ENCODE measurements around the gene TRPM1. TPM values are rescaled to one million over a fixed set of nuclear protein-coding genes. Genes with fewer than 3 reads are reported as not detected.
"Not testable (repeated sequence)": the region's sequence is repeated elsewhere in the genome, so short reads cannot be mapped to it uniquely, and the experiment has no call there.

Gene TRPM1
- total RNA-seq, 1 donor from 2014 or later = 0.93 TPM

DNA sequence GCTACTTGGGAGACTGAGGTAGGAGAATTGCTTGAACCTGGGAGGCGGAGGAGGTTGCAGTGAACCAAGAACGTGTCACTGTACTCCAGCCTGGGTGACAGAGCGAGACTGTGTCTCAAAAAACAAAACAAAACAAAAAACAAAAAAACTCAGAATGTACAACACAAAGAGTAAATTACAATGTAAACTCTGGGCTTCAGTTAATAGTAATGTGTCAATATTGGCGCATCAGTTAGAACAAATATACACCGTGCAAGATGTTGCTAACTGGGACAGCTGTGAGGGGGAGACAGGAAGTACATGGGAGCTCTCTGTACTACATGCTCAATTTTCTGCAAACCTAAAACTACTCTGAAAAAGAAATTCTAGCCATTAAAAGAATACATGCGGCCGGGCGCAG lies 23.5 kb upstream of the TRPM1 start:
- no peak for DNase-seq (ENCODE audit: low spot score)

DNA sequence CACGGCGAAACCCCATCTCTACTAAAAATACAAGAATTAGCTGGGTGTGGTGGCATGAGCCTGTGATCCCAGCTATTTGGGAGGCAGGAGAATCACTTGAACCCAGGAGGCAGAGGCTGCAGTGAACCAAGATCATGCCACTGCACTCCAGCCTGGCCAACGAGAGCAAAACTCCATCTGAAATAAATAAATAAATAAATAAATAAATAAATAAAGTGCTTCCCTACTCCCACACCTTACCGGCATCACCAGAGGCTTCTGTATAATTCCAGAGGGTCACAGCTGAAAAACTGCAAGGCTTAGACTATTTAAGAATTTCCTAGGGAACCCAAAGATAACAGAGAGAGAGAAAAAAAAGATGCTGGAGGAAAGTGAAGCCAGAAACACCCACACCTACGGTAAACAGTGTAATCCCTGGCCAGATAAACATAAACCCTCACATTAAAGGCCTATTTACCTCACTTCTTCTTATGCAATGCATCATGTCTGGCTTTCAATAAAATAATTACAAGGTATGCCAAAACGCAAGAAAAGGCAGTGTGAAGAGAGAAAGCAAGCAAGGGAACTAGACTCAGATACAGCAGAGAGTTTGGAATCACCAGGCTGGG lies 15.0 kb upstream of the TRPM1 start:
- DNase-seq (ENCODE audit: low spot score) = no peak

DNA sequence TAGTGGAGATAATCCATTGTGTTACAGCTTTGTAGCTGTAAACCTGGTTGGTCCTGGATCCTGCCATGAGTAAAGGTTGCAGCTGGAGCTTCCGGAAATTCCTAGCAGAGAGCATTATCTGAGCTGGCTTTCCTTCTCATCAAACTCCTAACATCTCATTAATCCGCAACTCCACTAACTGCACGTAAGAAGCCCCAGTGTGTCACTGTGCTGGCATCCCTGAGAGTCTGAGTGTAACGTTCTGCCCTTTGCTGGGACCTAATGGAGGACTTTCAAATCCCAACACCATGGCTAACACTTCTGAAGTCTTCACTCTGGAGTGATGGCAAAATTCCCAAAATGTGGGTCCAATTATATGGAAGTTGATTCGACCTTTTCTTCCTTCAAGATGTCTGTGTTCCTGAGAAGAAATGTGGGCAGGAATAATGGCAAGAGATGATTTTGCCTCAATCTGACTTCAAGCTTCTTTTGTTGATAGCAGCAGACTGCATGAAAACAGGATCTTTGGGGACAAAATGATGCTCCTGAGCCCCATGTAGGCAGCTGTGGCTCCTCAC lies 9.6 kb upstream of the TRPM1 start:
- no peak for DNase-seq (ENCODE audit: low spot score)

DNA sequence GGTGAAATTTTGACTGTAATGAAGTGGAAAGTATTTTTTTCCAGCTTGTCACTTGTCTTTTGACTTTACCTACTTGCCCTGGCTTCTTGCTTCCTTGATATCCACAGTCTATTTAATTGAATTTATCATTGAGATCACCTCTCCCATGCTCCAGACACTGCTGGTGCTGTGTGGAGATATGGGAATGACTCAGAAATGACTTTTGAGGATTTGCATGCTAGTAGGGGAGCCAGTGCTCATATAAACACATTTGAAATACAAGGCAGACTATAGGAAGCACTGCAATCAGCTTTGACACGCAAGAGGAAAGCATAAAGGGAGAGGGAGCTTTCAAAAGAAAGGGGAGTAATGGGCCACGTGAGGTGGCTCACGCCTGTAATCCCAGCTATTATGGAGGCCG lies 7.3 kb upstream of the TRPM1 start:
- no peak for DNase-seq (ENCODE audit: low spot score)

DNA sequence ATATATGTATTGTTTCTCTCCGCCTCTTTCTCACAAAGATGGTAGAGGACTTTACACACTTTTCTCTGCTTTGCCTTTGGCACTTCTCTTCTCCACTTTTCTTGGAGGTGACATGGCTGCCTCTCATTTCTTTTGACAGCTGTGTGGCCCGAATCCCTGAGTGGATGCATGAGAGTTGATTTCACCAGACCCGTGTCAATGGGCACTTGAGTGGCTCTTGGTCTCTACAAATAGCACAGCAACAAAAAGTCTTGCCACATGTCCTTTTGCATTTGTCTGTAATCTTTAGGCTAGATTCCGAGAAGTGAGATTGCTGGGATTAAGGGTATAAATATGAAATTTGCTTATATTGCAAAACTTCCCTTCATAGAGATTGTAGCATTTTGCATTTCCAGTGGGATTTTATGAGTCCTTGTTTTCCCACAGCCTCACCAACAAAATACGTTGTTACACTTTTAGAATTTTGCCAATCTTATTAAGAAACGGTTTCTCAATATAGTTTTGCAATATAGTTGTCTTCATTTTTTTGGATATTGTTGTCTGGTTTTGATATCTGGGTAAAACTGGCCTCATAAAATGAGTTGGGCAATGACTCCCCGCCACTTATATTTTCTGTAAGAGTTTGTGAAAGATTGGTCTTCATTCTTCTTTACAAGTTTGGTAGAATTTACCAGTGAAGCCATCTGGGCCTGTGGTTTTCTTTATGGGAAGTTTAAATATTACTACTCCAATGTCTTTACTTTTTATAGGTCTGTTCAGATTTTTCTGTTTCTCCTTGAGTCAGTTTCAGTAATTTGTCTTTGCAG lies 5.2 kb upstream of the TRPM1 start:
- DNase-seq (ENCODE audit: low spot score) = no peak

DNA sequence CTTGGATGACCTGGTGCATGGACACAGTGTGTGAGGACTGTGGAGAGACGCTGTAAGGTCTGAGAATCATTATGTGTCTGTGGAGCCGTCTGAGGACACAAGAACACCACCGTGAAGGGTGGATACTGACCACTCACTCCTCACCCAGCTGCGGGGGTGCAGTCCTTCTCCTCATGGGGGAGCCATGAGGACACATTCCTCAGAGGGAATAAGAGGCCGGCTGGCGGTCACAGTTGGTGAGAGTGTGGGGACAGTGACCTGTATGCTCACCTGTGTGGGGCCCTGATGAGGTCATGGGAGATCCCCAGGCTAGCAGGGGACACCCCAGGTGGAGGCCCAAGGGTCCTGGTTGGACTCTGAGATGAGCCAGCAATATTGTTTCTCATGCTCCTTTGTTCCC lies 2.5 kb upstream of the TRPM1 start:
- DNase-seq (ENCODE audit: low spot score) = no peak

DNA sequence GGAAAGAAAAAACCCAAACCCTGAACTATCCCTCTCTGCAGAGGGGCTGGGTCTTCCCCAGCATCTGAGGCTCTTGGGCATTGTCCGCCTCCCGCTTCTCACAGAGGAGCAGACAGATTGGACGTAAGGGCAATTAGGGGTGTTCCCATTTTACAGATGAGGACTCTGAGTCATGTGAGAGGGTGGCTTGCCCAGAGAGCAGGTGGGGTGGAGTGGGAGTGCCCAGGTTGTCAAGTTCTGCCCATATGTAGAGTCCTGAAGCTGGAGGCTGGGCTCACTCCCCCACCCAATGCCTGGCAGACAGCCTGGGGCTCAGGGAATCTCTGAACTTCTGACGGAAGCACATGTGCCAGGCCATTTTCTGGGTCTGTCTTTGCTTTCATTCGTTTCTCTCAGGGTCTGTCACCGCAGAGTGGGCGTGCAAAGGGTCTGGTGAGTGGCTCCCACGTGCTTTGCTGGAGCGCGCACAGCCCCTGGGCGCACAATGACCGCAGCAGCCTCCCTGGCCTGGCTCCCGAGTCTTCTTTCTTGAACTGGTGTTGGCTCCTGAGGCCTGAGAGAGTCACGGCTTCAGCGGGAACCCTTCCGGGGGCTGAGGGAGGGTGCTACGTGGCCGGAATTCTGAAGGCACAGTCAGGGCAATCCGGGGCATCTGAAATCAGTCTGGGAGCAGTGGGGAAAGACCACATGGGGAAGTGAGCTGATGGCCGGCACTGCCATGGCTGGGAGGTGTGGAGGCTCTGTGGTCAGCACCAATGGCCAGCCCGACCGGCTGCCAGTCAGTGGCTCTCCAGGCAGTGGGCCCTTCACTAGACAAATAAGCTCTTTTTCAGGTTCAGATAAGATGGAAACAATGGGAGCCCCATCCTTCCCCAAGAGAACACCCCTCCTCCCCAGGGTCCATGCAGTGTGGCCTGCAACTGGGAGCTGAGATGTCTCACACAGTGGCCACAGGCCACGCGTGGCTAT lies 1.1 kb upstream of the TRPM1 start:
- DNase-seq (ENCODE audit: low spot score) = no peak

DNA sequence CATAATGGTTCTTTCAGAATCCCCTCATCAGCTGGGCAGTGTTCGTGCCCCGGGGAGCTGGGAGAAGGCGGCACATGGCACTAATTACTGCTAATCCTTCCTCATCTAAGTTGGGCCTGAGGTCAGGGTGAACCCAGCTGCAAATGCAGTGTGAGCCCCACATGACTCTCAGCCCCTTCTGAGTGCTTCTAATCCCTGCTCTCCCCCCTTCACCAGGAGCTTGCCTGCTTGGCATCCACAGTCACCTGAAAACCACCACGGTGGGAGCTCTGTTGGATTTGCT lies 455 bp upstream of the TRPM1 start:
- no peak for DNase-seq (ENCODE audit: low spot score)

DNA sequence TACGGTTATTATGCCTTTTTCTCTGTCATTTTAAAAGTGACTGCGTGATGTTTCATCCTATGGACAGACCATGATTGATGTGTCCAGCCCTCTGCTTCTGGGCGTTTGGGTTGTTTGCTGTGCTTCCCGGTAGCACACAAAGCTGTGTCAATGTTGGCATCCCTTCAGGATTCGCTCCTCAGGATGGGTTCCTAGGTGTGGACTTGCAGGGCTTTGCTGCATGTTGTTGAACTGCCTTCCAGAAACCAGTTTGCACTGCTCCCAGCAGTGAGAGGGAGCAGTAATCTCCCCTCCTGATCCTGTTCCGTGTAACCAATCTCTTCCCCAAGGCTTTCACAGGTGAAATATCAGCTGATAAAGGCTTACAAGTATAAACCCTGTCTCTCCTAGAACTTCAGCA lies 787 bp downstream of the TRPM1 start:
- no peak for DNase-seq (ENCODE audit: low spot score)

DNA sequence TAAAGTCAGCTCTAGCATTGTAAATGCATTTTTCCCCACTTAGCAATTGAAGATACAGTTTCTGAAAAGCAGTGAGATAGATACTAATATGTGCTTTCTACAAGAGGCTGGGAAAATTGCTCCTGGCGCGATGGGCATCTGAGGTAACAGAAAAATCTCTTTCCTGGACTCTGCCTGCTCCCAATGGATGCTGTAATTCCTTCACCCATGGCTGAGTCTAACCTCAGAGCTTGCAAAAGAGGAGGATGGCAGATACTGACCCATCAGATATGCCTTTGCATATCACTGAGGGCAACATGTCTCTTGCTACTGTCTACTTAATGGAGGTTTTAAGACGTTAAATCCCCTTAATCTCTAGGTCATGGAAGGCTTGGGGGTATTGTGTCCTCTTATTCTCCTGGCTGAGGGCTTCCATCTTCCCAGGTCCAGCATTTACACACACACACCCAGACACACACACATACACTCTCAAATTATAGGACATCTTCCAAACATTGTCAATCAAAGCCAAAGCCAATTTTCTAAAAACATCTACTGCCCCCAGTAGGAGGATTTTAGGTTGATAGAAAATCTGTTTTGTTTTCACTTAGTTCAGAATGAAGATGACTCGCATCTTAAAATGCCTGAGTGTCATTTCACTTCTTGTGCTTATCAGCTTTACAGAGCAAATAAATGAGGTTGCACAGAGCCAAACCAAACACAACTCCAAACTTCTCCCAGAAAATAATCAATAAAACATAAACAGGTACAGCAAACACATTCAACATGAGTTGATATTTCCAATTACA lies 2.4 kb downstream of the TRPM1 start:
- DNase-seq (ENCODE audit: low spot score) = no peak

DNA sequence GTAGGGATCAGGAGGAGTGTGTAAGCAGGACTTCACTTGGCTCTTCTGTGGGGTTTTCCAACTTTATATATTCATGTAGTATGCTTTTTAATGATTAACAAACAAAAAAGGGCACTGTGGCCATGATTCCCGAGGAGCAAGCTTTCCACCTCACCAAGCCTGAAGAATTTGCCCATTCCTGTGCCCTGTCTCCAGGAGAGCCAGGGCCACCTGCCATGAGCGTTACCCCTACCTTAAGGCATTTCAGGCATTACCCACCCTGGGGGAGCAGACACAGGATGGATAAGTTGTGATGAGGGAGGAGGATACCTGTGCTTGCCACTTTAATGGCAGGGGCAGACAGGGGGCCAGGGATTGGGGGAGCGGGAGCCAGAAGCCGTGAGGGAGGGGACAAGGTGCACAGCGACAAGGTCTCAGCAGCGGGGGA lies 3.0 kb downstream of the TRPM1 start:
- no peak for DNase-seq (ENCODE audit: low spot score)

DNA sequence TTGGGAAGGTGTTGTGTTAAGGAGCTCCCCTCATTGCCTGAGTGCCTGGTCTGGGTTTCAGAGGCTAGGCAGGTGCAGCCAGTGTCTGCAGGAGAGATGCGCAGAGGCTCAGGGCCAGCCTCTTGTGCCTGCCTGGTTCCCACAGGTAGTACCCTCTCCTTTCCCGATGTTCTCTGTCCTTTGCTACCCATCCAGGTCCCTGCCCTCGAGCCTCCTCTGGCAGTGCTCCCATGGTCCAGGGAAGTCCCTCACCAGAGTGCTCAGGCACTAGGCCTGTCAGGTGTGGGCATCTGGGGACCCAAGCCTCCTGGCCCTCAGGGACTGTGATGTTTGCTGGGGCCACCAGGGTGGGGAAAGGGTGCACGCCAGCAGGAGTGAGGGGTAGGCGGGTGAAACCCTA lies 5.0 kb downstream of the TRPM1 start:
- no peak for DNase-seq (ENCODE audit: low spot score)

DNA sequence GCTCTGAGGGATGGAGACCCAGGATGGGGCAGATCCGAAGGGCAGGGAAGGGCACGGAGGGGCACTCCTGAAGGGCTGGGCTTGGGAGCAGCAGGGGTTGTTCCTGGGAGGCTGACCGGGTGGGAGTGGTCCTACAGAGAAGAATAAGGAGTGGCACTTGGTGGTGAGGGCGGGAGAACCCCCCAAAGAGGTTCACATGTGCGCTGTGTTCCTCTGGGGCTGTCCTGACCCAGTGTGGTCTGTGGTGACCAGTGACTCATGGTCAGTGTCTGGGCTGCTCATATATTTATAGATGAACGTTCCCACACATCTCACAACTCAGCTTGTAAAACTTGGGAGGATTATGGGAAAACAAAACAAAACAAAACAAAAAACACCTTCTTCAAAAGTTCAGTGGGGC lies 10.0 kb downstream of the TRPM1 start:
- no peak for DNase-seq (ENCODE audit: low spot score)

DNA sequence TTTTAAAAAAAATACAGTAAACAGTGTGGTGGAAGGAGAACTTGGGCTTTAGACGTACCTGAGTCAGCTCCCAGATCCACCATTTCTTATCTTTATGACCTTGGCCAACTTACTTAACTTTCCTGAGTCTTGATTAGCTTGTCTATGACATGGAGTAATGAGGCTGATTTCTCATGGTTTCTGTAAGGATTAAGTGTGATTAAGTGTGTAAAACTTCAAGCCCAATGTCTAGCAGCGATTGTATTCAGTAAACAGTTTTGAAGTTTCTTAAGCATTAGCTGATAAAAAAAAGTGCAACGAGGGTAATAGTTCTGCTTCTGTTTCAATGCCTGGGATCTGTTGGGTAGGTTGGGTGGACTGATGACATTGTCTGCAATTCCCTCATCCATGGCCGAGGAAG lies 10.8 kb downstream of the TRPM1 start:
- DNase-seq (ENCODE audit: low spot score) = no peak

DNA sequence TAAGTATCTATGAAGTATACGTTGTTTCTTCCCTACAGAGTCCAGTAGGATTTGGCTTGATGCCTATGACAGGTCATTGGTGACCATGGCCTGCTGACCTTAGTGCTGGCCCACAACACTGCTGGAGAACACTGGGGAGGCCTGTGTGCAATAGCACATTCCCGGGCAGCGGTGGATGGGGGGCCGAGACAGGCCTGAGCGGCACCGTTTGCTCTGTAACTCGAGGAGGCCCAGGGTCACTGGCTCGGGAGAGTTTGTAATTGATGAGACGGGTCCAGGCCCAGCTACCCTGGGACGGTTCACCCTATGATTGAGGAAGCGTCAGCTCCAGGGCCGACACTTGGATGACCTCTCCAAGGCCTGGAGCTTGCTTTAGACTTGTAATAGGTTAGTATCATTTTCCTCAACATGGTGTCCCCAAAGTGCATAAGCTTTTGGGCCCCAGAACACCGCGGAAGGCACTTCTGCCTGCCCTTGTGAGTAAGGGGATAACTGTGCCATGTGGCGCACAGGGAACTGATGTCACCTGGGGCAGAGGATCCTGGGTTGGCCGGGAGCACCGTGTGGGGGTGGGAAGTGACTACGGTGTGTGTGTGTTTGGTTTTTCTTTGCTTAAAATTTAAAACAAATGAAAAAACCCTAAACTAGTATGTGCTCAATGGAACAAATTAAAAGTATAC lies 12.0 kb downstream of the TRPM1 start:
- no peak for DNase-seq (ENCODE audit: low spot score)

DNA sequence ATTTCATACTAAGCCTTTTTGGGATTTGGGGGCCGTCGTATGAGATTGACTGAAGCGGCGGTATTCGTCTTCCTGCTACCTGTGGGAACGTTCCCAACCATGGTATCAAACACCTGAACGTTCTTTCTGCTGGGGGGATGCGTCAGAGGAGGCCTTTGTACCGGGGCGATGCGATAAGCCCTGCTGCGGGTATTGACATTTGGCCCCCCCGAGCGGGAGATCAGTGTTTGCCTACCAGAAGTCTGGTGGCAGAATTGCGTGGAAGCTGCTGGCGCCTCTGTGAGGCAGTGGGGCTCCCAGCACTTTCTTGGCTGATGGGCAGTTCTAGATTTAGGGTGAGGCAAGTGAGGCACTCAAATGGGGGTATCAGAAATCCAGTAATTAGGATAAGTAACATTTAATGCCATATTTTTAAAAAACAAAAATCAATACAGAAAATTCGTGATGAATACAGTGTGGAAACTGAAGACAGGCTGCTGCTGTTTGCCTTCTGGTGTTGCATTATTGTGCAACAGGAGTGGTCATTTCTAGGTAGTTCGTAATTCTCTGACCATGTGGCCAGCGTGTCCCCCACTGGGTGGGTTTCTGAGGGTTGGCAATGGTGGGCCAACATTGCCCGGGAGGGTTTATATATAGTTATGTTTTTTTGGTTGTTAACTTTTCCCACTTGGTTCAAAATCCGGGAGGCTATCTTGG lies 12.7 kb downstream of the TRPM1 start:
- DNase-seq (ENCODE audit: low spot score) = no peak

DNA sequence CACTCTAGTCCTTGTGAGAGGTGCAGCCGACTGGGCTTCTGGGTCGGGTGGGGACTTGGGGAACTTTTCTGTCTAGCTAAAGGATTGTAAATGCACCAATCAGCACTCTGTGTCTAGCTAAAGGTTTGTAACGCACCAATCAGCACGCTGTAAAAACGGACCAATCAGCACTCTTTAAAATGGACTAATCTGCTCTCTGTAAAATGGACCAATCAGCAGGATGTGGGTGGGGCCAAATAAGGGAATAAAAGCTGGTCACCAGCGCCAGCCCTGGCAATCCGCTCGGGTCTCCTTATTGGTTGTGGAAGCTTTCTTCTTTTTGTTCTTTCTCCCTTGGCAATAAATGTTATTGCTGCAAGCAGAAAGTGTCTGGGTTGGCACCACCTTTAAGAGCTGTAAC lies 13.5 kb downstream of the TRPM1 start:
- DNase-seq (ENCODE audit: low spot score) = not testable (repeated sequence)

DNA sequence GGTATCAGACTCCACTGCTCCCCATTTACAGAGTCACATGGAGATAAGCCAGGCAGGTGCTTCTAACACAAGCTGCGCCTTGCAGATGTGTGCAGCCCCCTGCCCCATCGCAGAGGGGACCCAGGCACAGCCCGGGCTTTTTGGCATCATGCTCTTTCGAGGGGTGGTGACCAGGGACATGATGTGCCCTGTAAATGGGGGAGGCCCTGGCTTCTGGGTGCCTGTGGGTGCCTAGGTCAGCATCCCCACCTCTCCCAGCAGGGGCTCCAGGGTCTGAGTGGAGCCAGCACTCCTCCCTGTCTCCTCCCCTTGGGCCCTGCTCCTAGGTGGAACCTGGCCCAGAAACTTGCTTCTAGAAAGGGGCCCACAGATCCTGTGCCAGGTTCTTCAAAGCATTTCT lies 15.2 kb downstream of the TRPM1 start:
- no peak for DNase-seq (ENCODE audit: low spot score)

DNA sequence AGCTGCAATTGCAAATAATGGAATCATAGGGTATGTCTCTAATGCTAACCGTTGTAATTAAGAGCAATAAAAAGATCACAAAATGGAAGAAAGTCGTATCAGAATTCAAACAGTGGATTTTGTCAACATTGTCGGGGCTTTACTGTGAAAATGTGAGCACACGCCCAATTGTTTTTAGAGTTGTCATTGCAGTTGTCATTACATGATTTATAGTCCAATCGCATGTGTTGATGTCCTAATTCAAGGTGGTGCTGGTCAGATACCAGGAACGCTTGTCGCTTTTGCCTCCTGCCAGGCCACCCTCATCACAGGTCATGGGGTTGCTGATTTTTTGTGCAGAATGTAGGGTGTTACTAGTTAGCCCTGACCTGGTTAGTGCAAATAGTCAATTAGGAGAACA lies 16.2 kb downstream of the TRPM1 start:
- no peak for DNase-seq (ENCODE audit: low spot score)

DNA sequence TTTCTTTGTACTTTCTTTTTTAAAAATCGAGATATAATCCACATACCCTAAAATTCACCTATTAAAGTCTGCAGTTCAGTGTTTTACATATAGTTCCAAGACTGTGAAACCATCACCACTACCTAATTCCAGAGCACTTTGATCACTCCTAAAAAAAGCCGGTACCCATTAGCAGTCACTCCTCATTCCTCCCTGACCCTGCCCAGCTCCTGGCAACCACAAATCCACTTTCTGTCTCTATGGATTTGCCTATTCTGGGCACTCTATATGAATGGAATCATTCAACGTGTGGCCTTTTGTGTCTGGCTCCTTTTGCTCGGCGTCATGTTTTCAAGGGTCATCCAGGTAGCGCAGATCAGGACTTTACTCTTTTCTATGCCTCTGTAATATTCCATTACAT lies 17.3 kb downstream of the TRPM1 start:
- no peak for DNase-seq (ENCODE audit: low spot score)
